IPS-11a (cell line): ENCODE data around the gene RAD21L1.

Experiments used
- H3K4me3 ChIP-seq: one replicate; pipeline ENCODE4 v1.5.1; 2013; ENCODE audit warnings: low read depth, low read length, control low read depth

Gene RAD21L1

DNA sequence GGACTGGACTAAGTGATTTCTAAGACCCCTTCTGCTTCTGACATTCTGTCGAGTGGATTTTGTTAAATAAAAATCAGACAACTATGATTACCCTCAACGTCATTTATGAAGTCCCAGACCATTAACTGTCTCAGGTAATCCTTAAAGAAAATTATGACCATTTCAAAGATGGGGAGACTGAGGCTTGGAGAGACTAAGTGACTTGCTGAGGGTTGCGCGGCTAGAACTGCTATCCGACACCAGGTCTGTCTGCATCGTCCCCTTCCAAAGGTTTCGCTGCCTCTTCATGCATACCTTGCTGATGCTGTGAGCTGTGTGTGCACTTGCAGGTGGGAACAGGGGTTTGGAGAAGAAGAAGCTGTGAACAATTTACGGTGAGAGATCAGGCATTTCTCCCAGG, 43.4 kb downstream of the RAD21L1 start:
- no peak overlapping the region for H3K4me3 ChIP-seq

DNA sequence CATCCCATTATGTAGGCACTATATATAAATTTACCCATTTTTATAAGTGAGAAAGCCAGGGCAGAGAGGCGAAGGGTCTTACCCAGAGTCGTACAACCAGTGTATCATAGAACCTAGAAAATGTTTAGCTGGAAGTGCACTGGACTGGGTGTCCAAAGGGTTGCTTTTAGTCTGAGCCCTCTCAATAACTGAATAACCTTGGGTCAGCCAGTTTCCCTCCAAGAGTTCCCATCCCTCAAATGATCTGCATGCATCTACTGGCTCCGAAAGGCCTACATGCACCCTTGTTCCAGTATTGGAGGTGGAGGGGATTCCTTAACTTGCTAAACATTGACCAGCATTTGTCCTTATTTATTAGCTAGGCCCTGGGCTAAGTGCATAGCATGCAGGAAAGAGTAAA, 44.0 kb downstream of the RAD21L1 start:
- no peak overlapping the region for H3K4me3 ChIP-seq

DNA sequence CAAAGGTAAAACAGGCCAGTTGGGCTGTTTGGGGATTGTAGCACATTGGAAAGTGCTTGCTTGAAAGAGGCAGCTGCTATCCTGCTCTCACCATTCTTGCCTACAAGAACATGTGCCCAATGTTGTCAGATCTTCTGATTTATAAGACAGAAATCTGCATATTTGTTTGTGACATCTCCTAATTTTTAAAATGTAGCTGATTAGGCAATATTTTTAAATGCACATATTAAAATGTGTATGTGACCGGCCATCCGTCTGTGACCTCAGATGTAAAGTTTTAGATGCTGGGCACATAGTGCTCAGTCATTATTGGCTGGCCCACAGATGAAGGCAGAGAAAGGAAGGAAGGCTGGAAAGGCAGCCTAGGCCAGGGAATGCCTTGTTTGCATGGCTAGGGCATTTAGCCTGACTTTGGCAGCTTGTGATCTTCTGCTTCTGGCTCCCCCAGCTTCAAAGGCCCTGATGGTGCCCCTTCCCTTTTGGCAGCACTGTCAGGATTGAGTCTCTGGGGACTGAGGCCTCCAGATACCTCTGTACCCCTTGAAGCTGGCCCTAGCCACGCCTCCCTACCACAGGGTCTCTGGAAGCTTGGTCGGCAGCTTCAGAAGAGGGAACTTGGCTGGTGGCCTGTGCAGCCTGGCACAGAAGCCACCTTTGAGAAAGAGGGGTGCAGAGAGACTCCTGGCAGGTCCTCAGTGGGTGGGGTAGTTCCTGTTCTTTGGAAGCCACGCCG, 46.7 kb downstream of the RAD21L1 start:
- no peak overlapping the region for H3K4me3 ChIP-seq

DNA sequence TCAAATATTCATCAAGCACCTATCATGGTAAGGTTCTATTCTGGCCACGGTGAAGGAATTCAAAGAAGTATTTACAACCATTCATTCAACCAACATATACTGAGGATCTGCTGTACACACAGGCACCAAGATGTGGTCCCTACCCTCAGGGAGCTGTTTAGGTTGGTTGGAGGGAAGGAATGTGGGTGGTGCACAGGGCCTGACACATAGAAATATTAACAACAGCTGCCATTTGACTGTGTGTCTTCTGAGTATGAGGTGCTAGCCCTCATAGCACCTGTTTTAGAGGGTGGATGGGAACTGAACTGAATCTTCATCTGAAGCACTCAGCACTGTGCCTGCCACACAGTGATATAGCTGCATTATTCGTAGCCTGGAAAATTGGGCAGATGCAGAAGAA, 47.5 kb downstream of the RAD21L1 start:
- H3K4me3 ChIP-seq: no peak overlapping the region

DNA sequence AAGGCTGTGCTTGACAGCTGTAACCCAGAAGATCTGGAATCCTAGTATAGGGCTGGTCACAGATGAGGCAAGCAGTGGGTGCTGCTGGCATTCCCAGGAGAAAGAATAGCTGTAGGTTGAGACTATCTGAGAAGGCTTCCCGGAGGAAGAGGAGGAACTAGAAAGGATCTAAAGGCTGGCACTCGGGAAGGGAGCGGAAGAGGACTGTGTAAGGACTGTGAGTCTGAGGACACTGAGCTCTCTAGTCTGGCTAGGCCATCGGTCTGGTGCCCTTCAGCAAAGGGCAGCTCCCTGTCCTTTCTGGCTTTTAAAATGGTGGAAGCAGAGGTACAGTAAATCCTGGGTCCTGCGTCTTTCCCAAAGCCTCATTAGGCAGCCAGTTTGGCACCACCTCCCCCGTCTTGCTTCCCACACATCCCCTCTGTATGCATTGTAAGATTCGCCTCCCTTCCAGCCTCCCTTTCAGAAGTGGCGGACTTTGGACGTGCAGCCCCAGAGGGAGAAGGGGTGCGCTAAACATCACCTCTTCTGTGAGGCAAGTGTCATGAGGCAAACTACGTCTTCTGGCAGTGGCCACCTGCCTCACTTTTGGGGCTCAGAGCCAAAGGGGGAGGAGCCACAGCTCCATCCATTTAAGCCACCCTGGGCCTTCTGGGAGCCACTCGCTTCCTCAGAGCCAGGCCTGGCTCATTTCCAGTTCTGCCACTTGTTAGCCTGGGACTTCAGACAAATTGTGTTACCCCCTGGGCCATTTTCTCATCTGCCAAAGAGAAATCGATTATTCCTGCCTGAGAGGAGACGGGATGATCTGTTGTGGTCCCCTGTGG, 48.9 kb downstream of the RAD21L1 start:
- H3K4me3 ChIP-seq: no peak overlapping the region

DNA sequence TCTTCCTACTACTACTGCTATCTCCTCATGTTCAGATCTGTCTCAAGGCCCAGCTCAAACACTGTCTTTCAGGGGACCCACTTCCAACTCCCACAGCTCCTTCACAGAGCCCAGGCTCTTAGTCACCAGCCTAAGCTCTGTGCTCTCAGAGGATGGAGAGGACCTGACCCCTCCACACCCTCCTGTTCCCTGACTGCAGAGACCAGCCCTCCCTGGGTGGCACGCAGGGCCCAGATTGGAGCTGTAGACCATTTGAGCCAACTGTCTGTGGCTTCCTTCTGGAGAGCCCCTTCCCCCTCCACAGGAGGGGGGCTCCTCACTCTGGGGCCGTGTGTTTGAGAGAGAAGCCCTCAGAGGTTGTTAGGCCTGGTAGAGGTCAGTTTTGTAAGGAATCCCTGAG, 50.1 kb downstream of the RAD21L1 start:
- no peak overlapping the region for H3K4me3 ChIP-seq

DNA sequence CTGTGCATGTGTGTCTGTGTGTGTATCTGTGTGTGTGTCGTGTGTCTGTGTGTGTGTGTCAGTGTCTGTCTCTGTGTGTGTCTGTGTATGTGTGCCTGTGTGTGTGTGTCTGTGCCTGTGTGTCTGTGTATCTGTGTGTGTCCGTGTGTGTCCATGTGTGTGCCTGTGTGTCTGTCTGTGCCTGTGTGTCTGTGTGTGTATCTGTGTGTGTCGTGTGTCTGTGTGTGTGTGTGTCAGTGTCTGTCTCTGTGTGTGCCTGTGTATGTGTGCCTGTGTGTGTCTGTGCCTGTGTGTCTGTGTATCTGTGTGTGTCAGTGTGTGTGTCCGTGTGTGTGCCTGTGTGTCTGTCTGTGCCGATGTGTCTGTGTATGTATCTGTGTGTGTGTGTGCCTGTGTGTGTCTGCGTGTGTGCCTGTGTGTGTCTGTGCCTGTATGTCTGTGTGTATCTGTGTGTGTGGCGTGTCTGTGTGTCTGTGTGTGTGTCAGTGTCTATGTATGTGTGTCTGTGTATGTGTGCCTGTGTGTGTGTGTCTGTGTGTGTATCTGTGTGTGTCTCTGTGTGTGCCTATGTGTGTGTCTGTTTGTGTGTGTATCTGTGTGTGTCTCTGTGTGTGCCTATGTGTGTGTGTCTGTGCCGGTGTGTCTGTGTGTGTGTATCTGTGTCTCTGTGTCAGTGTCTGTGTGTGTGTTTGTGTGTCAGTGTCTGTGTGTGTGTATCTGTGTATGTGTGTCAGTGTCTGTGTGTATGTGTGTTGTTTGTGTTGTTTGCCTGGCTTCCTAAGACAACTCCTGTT, 51.9 kb downstream of the RAD21L1 start:
- no peak overlapping the region for H3K4me3 ChIP-seq

DNA sequence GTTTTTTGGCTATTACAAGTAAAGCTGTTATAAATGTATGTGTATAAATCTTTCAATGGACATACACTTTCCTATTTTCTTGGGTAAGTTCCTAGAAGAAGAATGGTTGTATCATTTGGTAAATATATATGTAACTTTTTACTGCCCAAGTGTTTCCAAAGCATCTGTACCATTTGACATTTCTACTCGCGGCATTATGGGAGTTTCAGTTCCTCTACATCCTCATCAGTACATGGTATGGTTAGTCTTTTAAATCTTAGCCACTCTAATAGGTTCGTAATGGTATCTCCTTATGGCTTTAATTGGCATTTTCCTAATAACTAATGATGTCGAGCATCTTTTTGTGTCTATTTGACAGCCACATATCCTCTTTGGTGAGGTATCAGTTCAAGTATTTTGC, 53.1 kb downstream of the RAD21L1 start:
- no peak overlapping the region for H3K4me3 ChIP-seq

DNA sequence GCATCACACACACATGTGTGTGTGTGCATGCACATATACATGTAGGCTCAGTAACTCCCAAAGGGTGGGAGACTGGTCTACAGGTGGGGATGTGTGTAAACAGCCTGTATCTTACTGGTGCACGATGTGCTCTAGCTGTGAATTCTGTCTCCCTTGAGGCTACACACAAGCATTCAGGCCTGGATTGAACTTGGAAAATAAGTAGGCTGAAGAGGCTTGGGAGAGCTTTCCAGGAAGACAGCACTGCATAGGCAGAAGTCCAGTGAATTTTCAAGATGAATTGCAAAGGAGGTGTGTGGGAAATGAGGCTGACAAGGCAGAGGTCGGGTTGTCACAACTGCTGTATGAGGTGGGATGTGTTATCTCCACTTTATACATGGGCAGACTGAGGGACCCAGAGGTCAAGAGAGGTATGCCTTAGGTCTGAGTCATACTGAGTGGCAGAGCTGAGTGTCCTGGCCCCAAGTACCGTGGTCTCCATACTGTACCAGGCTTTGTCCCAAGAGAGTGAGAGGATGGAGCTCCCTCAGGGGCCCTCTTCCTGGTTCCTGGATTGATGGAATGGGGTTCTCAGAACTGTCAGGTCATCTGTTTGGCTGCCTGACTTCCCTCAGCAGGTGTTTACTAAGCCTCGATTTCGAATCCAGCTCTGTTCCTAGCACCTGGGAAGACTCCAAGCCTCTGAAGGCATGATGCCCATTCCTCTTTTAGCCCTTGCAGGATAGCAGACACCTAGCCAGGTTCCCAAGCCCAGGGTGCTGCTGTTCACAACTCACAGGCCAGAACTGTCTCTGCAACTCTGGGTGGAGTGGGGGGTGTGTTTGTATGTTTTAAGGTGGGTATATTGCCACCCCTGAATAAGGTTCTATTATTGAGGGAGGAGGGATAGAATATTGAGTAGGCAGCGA, 54.6 kb downstream of the RAD21L1 start:
- no peak overlapping the region for H3K4me3 ChIP-seq

DNA sequence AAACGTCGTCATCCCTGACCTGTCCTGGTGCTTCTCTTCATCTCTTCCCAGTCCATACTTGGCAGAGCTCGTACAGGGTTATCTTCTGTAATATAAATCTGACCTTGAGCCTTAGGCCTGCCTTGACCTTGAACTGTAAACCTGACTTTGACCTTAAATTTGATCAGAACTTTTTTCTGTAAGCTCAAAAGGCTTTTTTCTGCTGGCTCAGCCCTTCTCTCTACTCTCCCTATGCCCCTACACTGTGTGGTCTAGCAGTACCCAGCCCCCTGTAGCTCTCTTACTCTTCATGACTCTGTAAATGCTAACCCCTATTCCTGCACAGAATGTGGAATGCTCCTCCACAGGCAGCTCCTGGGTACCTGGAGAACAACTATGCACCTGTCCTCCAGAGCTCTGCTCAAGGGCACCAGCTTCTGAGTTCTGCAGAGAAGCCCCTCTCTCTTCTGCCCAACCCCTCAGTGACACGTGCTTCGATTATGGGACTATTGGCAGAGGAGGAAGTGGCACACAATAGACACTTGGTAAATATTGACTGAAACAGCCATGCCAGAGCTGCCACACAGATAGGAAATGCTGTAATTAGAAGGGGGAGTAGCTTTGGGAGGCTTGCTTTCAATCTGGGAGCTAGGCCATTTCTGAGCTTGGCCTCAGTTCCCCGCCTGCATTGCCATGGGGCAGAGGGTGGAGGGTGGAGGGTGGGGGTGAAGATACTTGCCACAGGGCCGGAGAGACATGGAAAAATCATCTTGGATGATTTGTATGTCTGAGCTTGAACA, 55.6 kb downstream of the RAD21L1 start:
- H3K4me3 ChIP-seq: no peak overlapping the region

DNA sequence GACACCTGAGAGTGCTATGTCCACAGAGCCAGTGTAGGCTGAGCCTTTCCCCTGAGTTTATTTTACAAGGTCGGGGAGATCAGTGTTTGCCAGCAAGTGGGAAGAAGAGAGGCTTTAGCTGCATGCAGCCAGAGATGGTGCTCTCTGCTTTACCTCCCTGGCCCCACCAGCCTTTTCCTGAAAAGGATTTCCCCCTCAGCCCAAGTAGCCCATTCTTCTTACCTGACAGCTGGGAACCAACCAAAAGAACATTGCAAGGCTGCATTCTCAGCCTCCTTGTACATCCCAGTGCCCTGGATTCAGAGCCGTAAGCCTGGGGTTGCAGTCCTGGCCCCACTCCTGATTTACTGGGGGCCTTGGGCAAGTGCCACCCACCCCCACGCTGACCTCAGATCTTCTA, 57.1 kb downstream of the RAD21L1 start:
- H3K4me3 ChIP-seq: no peak overlapping the region

DNA sequence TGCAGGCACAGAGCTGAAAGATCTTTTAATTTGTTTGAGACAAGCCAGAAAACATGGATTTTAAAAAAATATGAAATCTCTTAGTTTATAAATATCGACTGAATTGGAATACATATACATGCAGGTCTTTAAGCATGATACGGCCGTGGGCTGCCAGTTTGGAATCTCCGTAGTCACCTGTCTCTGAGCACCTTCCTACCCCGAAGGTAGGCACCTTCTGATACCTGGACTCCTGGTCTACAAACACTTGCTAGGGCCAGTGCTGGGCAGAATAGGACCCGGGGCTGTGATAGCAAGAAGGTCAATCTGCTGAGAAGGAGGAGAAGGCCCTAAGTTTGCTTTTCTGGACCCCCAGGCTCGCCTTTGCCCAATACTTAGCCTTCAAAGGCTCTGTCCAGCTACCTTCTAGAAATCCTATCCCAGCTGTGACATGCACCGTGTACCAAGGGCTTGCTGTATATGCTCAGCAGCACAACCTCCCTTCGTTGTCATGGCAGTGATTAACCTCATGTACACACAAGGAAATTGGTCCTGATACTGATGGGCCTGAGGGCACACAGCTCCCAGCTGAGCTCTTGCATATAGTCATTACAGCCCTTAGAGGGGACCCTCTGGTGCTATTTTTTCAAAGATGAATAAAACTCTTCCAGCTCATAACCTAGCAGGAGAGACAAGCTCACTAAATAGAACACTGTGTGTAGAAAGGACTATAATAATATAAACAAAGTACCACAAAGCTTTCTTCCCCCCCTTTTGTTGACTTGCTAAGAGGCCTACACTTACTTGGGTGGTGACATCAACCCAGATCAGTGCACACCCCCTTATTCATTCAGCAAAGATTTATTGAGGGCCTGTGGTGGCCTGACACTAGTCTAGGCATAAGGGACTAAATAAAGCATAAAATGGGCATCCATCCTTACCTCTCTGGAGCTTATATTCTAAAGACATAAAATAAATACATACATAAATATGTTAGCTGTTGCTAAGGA, 58.0 kb downstream of the RAD21L1 start:
- no peak overlapping the region for H3K4me3 ChIP-seq

DNA sequence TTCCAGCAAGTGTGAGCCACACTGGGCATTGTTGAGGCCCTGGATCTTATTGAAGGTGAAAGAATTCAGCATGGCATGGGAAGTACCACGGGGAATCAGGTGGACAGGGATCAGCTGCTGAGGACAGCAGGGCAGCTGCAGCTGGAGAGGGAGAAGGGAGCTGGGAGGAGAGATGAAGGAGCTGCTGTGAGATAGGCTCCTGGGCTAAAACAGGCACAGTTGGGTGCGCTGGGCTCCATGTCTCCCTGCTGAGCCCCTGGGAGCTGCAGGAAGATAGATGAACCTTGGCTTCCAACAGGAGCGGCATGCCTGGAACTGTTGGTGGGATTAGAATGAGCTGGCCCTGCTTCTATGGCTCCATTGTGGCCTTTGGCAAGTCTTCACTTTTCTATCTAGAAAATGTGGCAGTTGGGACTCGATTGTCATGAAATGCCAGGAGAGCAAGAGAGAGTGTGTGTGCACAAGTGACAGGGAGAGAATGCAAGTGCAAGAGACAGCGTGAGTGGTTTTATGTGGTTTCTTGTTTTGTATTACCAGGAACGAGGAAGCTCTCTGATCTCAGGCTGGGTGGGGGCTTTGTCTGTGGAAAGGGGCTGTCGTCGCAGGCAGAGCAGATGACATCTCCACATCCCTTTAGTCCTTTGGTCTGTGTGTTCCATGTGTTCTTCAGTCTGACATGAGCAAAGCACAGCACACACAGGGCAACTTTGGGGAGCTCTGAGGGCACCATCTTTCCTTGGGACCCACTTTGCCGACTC, 60.6 kb downstream of the RAD21L1 start:
- H3K4me3 ChIP-seq: no peak overlapping the region

DNA sequence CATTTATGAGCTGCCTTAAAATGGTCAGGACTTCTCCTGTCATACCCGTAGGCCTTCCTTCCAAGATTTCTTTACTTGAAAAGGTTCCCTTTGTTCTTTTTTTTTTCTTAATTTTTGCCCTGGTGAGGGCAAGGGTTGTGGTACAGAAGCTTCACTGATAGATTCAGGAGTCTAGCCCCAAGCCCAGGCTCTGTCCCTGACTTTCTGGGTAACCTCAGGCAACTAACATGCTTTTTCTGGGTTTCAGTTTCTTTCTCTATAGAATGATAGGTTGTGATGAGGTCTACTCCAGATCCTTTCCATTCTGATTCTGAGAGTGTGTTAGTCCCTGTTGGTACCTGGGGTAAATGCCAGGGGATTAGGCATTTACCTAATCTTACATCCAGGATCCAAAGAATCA, 61.5 kb downstream of the RAD21L1 start:
- no peak overlapping the region for H3K4me3 ChIP-seq

DNA sequence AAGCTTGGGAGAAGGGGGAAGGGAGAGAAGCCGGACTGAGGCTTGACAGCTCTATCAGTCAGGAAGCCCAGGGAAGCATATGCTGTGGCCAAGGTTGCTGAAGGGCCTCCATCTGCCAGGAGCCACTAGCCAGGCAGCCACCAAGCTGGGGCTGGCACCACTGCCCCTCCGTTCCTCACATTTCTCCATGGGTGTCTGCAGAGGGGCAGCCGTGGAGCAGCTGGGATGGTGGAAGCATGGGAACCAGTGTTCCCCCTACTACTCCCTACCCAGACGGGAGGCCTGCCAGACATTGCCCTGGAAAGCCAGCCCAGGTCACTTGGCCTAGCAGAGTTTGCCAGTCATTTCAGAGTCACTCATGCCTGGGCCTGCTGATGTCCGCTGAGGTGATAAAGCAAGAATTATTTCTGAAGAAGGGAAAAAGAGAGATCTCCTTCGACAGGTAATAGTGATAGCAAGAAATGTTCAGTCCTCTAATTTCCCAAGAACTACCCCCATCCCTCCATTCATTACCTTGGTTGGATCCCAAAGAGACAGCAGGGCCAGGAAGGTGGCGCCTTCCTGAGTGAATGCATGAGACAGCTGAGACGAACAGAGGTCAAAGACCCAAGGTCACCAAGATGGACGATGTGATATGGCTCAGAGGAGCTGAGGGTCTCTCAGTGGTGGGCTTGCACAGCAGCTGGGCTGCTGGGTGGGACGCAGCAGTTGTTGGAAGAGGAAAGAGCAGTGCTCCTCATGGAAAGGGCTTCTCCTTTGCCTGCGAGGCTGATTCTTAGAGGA, 62.1 kb downstream of the RAD21L1 start:
- H3K4me3 ChIP-seq: no peak overlapping the region

DNA sequence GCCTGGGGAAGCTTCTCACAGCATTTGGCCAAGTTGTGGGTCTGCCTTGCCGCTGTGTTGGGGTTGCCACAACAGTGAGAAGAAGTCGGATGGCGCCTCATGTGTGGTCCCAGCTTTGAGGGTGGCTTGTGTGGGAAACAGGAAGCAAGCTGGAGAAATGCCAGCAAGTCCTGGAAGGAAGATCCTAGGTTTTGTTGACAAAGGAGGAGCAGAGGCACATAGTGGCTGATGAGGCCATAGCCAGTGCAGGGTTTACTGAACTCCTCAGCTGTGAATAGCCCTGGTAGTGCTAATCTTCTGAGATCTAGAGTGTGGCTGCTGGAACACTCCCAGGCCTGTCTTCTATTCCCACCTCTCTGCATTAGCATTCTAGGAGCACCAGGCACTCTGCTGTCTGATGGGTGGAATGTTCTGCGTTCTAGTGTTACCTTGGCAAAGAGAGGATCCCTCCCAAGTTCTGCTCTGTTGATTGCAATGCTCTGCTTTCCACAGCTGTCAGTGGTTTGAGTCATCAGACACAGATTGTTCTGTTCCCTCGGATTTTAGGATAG, 65.4 kb downstream of the RAD21L1 start:
- H3K4me3 ChIP-seq: no peak overlapping the region

DNA sequence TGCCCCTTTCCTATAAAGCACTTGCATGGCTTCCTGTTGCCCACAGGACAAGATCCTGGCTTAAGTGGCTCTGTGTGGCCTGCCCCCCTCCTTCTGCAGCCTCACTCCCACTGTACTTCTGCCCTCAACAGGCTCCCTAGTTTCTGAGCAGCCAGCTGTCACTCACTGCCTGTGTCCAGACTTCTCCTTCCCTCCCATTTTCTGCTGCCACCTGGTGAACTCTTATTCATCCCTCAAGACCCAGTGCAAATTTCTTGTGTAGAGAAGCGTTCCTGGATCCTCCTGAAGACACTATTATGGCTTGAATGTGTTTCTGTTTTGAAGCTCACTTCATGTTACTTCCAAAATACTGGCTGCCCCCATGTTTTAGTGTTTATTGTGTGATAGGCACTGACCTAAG, 66.8 kb downstream of the RAD21L1 start:
- H3K4me3 ChIP-seq: no peak overlapping the region
